ENCODE measurements around the gene RAB6A.

- TF ChIP-seq, protein P1, sequence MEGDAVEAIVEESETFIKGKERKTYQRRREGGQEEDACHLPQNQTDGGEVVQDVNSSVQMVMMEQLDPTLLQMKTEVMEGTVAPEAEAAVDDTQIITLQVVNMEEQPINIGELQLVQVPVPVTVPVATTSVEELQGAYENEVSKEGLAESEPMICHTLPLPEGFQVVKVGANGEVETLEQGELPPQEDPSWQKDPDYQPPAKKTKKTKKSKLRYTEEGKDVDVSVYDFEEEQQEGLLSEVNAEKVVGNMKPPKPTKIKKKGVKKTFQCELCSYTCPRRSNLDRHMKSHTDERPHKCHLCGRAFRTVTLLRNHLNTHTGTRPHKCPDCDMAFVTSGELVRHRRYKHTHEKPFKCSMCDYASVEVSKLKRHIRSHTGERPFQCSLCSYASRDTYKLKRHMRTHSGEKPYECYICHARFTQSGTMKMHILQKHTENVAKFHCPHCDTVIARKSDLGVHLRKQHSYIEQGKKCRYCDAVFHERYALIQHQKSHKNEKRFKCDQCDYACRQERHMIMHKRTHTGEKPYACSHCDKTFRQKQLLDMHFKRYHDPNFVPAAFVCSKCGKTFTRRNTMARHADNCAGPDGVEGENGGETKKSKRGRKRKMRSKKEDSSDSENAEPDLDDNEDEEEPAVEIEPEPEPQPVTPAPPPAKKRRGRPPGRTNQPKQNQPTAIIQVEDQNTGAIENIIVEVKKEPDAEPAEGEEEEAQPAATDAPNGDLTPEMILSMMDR (IDR thresholded peaks at IDR 0.05), result no peak
- no peak for TF ChIP-seq POLR2A (IDR thresholded peaks at IDR 0.05)
Observed at GRCh38 chr11:73789279-73789670, 28.4 kb upstream of the RAB6A start.
